ENCODE measurements around the gene PTPN13.

DNA sequence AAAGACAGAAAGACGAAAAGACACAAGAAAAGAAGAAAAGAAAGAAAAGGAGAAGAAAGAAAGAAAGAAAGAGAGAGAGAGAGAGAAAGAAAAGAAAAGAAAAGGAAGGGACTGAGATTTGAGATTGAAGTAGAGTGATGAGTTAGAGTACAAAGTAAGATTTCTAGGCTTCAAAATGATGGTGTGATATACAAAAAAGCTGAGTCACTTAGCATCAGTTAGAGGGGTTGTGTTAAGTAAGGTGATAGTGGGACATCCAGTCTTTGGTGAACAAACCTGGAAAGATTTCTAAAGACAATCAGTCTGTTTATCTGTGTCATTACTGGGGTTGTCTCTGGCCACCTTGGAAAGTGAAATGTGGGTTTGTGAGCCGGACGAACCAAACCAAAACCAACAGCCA lies 241.6 kb downstream of the PTPN13 start:
- TF ChIP-seq GLIS1 (tag by site-specific recombination; IDR thresholded peaks at IDR 0.05): no peak
- TF ChIP-seq, protein P1, sequence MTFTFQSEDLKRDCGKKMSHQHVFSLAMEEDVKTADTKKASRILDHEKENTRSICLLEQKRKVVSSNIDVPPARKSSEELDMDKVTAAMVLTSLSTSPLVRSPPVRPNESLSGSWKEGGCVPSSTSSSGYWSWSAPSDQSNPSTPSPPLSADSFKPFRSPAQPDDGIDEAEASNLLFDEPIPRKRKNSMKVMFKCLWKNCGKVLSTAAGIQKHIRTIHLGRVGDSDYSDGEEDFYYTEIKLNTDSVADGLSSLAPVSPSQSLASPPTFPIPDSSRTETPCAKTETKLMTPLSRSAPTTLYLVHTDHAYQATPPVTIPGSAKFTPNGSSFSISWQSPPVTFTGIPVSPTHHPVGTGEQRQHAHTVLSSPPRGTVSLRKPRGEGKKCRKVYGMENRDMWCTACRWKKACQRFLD (tag by site-specific recombination; IDR thresholded peaks at IDR 0.05): no peak
- no peak for TF ChIP-seq YY1 (tag by site-specific recombination; IDR thresholded peaks at IDR 0.05)
- TF ChIP-seq ZFP41 (tag by site-specific recombination; IDR thresholded peaks at IDR 0.05; ENCODE audit: borderline replicate concordance): no peak
- no peak for TF ChIP-seq OVOL3 (tag by site-specific recombination; IDR thresholded peaks at IDR 0.05)
- TF ChIP-seq, protein P2, sequence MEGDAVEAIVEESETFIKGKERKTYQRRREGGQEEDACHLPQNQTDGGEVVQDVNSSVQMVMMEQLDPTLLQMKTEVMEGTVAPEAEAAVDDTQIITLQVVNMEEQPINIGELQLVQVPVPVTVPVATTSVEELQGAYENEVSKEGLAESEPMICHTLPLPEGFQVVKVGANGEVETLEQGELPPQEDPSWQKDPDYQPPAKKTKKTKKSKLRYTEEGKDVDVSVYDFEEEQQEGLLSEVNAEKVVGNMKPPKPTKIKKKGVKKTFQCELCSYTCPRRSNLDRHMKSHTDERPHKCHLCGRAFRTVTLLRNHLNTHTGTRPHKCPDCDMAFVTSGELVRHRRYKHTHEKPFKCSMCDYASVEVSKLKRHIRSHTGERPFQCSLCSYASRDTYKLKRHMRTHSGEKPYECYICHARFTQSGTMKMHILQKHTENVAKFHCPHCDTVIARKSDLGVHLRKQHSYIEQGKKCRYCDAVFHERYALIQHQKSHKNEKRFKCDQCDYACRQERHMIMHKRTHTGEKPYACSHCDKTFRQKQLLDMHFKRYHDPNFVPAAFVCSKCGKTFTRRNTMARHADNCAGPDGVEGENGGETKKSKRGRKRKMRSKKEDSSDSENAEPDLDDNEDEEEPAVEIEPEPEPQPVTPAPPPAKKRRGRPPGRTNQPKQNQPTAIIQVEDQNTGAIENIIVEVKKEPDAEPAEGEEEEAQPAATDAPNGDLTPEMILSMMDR (tag by site-specific recombination; IDR thresholded peaks at IDR 0.05): no peak
- no peak for TF ChIP-seq ZNF785 (tag by site-specific recombination; IDR thresholded peaks at IDR 0.05)
- no peak for TF ChIP-seq ZNF184 (tag by site-specific recombination; IDR thresholded peaks at IDR 0.05)
- TF ChIP-seq GLI4 (tag by site-specific recombination; IDR thresholded peaks at IDR 0.05): no peak
- TF ChIP-seq SETDB1 (IDR thresholded peaks at IDR 0.05; ENCODE audit: insufficient read length, low read length): no peak
